Stimulated activated CD4-positive, alpha-beta T cell treated with anti-CD3 and anti-CD28 coated beads, TNF-alpha, amount 100 ng/mL, for 4 hours (primary cell): ENCODE results near the gene SPTLC3.

Experiments
- DNase-seq, 3 experiments: peaks; one replicate each; pipeline ENCODE4 v3.0.0-alpha.2; 2020; ENCODE audit warnings: low read depth in 3 of 3

The SPTLC3 gene

GRCh38 chr20:13031751-13032150 lies 23.0 kb downstream of the SPTLC3 start:
- DNase-seq, result no peak

GRCh38 chr20:13034115-13034514 lies 25.3 kb downstream of the SPTLC3 start:
- no peak for DNase-seq

GRCh38 chr20:13034936-13035335 lies 26.2 kb downstream of the SPTLC3 start:
- DNase-seq, result no peak

- no peak for DNase-seq
Measured at GRCh38 chr20:13035399-13036152, 26.8 kb downstream of the SPTLC3 start.

GRCh38 chr20:13037727-13038126 lies 29.0 kb downstream of the SPTLC3 start:
- DNase-seq, result no peak

GRCh38 chr20:13041574-13042457 lies 33.0 kb downstream of the SPTLC3 start:
- DNase-seq, result no peak

- no peak for DNase-seq
Measured at GRCh38 chr20:13042458-13042794, 33.7 kb downstream of the SPTLC3 start.

- DNase-seq, result no peak
Measured at GRCh38 chr20:13046409-13046808, 37.6 kb downstream of the SPTLC3 start.

- no peak for DNase-seq
Measured at GRCh38 chr20:13054011-13054410, 45.2 kb downstream of the SPTLC3 start.

GRCh38 chr20:13058666-13059389 lies 50.1 kb downstream of the SPTLC3 start:
- DNase-seq, result no peak

- no peak for DNase-seq
Measured at GRCh38 chr20:13059398-13060136, 50.8 kb downstream of the SPTLC3 start.

- DNase-seq, result no peak
Measured at GRCh38 chr20:13060327-13060726, 51.6 kb downstream of the SPTLC3 start.

GRCh38 chr20:13061381-13061780 lies 52.6 kb downstream of the SPTLC3 start:
- no peak for DNase-seq

- no peak for DNase-seq
Measured at GRCh38 chr20:13062789-13063188, 54.0 kb downstream of the SPTLC3 start.

GRCh38 chr20:13068336-13068735 lies 59.6 kb downstream of the SPTLC3 start:
- no peak for DNase-seq

GRCh38 chr20:13081877-13082276 lies 73.1 kb downstream of the SPTLC3 start:
- no peak for DNase-seq

GRCh38 chr20:13082378-13082777 lies 73.6 kb downstream of the SPTLC3 start:
- DNase-seq, result no peak

- no peak for DNase-seq
Measured at GRCh38 chr20:13085275-13085674, 76.5 kb downstream of the SPTLC3 start.

GRCh38 chr20:13089950-13090469 lies 81.2 kb downstream of the SPTLC3 start:
- DNase-seq, result no peak

- DNase-seq, result no peak
Measured at GRCh38 chr20:13092111-13092510, 83.3 kb downstream of the SPTLC3 start.

GRCh38 chr20:13094976-13095375 lies 86.2 kb downstream of the SPTLC3 start:
- DNase-seq, result no peak
